Activated CD4-positive, alpha-beta T cell treated with anti-CD3 and anti-CD28 coated beads, Interleukin-2, amount 10 ng/mL, durations not matched to agents 24 days and 14 days (primary cell): ENCODE results near the gene COL6A1. TPM values are rescaled to one million over a fixed set of nuclear protein-coding genes. Genes with fewer than 3 reads are reported as not detected.

Experiments
- DNase-seq: peaks from one replicate; pipeline ENCODE4 v3.0.0; 2022
- H3K27ac Mint-ChIP-seq: one replicate; pipeline ENCODE4 v1.8.0; 2022; ENCODE audit warnings: mild to moderate bottlenecking, mixed read lengths
- H3K27me3 Mint-ChIP-seq: one replicate; pipeline ENCODE4 v1.8.0; 2022; ENCODE audit warnings: mixed read lengths
- H3K36me3 Mint-ChIP-seq: one replicate; pipeline ENCODE4 v1.8.0; 2022; ENCODE audit warnings: low read depth, mild to moderate bottlenecking, mixed read lengths
- H3K4me1 Mint-ChIP-seq: one replicate; pipeline ENCODE4 v1.8.0; 2021; ENCODE audit warnings: mixed read lengths
- H3K4me3 Mint-ChIP-seq: one replicate; pipeline ENCODE4 v1.8.0; 2022; ENCODE audit warnings: mild to moderate bottlenecking, moderate library complexity, mixed read lengths
- H3K9me3 Mint-ChIP-seq: one replicate; pipeline ENCODE4 v1.8.0; 2021; ENCODE audit warnings: mixed read lengths
- intact Hi-C: fragments of 100-400 bp; cut with micrococcal nuclease; formaldehyde crosslinking; loops from one replicate; pipeline ENCODE4 v1.15.1; 2023
- total RNA-seq: library from RNA; stranded (reverse); gene quantifications from 2 replicates; pipeline ENCODE4 v1.2.3, GENCODE V29; 2022

COL6A1 gene
- total RNA-seq, 1 donor from 2014 or later: 0.40 TPM

DNA sequence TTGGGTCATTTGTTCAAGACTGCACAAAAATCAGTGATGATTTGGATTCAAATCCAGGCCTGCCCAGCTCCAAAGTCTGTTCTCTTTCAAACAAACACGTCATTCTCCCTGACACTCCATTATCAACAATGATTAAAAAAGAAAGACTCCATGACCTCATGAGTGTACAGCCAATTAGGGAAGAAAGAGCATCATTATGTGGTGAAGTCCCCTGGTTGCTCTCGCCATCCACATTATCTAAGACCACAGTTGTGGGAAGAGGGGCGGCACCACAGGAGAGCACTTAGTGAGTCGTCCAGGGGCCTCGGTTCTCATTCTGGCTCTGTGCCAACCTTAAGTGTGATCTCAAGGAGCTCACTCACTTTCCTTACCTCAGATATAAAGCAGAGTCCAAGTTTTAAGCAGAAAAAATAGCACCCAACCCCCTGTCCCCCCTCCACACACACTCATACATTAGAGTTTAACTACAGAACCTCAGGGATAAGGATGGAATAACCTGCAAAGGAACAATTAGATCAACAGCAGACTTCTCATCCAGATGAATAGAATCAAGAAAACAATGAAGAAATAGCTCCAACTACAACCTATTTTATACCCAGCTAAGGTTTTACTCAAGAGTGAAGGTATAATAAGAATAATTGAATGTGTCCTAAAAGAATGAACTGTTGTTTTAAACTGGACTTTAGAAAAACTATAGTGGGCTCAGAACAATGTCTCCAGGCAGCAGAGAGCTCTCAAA lies 47.8 kb downstream of the COL6A1 start:
- no peaks in the 10 kb centered on the region for H3K36me3 Mint-ChIP-seq
- H3K27ac Mint-ChIP-seq: no peak overlapping the region
- intact Hi-C loops: no loop called here
- H3K4me1 Mint-ChIP-seq: no peaks in the 10 kb centered on the region
- H3K9me3 Mint-ChIP-seq: peaks cover 9% of the 10 kb centered on the region
- peaks cover 23% of the 10 kb centered on the region for H3K27me3 Mint-ChIP-seq
- H3K4me3 Mint-ChIP-seq: no peak overlapping the region
- DNase-seq: no peak

DNA sequence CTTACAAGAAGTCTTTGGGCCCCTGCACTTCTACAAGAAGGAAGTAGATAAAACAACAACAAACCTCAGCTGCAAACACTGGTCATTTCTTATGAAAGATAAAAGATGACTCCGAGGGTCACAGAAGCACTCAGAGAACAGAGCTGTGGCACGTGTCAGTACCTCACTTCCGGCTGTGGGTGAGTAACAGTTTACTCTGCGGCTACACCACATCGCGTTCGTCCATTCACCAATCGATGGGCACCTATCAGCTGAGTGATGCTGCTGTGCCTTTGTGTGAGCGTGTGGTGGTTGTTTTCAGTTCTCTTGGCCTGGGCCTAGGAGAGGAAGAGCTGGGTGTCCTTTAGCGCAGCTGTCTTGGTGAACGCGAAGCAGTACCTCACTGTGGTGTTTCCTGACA lies 49.9 kb downstream of the COL6A1 start:
- no peak overlapping the region for H3K4me3 Mint-ChIP-seq
- H3K36me3 Mint-ChIP-seq: no peaks in the 10 kb centered on the region
- H3K4me1 Mint-ChIP-seq: no peaks in the 10 kb centered on the region
- intact Hi-C loops: no loop called here
- DNase-seq: no peak
- H3K9me3 Mint-ChIP-seq: peaks cover 9% of the 10 kb centered on the region
- no peak overlapping the region for H3K27ac Mint-ChIP-seq
- H3K27me3 Mint-ChIP-seq: peaks cover 11% of the 10 kb centered on the region

DNA sequence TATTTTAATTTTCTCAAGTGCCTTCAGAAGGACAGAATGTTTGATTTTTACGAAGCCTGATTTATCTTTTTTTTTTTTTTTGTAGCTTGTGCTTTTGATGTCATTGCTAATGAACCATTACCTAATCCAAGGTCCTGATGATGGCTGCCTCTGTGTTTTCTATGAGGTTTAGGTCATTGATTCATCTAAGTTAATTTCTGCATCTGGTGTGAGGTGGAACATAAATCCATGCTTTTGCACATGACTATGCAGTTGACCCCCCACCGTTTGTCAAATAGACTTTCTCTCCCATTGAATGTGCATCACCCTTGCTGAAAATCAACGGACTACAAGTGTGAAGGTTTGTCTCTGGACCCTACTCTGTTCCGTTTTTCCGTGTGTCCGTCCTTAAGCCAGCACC lies 50.5 kb downstream of the COL6A1 start:
- intact Hi-C loops: no loop called here
- H3K27me3 Mint-ChIP-seq: peaks cover 11% of the 10 kb centered on the region
- peaks cover 9% of the 10 kb centered on the region for H3K9me3 Mint-ChIP-seq
- H3K4me3 Mint-ChIP-seq: no peak overlapping the region
- no peaks in the 10 kb centered on the region for H3K36me3 Mint-ChIP-seq
- H3K27ac Mint-ChIP-seq: no peak overlapping the region
- no peak for DNase-seq
- no peaks in the 10 kb centered on the region for H3K4me1 Mint-ChIP-seq

DNA sequence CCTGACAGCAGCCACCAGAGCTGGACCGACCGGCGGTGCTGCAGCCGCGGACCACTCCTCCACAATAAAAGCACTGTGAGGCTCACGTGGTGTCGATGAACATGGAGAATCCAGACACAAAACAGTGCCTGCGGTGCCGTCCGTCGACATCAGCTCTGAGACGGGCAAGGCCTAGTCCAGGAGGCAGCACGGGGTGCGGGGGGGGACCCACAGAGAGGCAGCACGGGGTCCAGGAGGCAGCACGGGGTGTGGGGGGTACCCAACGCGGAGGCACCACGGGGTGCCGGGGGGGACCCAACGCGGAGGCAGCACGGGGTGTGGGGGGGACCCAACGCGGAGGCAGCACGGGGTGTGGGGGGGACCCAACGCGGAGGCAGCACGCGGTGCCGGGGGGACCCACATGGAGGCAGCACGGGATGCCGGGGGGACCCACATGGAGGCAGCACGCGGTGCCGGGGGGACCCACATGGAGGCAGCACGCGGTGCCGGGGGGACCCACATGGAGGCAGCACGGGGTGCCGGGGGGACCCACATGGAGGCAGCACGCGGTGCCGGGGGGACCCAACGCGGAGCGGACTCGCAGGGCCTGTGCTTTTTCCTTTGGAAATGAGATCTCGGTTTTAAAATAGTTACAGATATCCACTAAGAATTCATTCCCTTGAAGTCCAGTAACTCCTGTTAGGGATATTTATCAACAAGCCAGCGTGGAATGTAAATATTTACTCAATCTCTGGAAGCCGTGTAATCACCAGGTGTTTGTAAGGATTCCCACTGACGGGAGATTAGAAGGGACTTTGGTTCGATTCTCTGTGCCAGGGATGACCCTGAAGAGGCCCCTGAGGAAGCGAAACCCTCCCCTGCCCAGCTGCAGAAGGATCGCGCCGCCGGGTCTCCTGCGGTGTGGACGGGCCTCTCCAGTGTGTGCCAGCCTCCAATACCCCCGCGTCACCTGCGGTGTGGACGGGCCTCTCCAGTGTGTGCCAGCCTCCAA lies 52.1 kb downstream of the COL6A1 start:
- Mint-ChIP-seq H3K36me3 (no peaks in the 10 kb centered on the region), H3K4me1 (no peaks in the 10 kb centered on the region), H3K4me3 (no peak overlapping the region), H3K27ac (no peak overlapping the region), H3K9me3 (peaks cover 9% of the 10 kb centered on the region), H3K27me3 (peaks cover 5% of the 10 kb centered on the region)
- intact Hi-C loops: no loop called here
- DNase-seq: no peak

DNA sequence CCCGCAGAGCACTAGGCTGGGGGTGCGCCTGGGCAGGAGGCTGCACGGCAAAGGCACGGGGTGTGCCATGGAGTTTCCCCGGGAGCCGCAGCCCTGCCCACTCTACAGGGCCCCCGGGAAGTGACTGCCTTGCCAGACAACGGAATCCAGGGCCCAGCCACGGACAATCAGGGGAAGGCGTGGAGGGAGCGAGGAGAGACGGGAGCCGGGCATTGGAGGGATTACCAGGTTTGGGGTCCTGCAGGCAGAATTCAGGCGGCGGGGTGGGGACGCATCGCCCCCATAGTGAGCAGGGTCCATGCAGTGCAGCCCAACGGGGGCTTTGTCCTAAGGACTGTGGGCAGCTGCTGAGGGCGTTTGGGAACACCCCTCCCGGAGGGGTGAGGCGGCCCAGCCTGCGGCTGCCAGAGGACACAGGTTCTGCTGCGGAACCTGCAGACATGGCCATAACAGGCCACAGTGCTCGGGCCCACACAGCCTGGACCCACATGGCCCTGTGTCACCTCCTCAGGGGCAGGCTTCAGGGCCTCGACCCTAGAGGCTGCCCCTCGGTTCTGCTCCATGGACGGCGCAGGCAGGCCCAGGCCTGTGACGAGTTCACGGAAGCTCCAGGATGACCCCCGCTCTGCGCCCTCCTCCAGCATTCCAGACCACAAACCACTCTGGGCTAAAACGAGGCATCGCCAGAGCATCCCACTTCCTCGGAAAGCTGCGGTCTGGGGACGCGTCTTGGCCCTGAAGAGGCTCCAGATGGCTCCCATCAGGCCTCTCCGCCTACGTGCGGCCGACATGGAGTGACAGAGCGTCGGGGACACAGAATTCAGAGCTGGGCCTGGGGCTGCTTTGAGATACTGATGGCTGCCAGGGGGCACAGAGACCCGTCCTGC lies 54.5 kb downstream of the COL6A1 start:
- no peak overlapping the region for H3K4me3 Mint-ChIP-seq
- DNase-seq: no peak
- no peak overlapping the region for H3K27ac Mint-ChIP-seq
- no peaks in the 10 kb centered on the region for H3K27me3 Mint-ChIP-seq
- intact Hi-C loops: no loop called here
- H3K4me1 Mint-ChIP-seq: no peaks in the 10 kb centered on the region
- no peaks in the 10 kb centered on the region for H3K36me3 Mint-ChIP-seq
- H3K9me3 Mint-ChIP-seq: no peaks in the 10 kb centered on the region

DNA sequence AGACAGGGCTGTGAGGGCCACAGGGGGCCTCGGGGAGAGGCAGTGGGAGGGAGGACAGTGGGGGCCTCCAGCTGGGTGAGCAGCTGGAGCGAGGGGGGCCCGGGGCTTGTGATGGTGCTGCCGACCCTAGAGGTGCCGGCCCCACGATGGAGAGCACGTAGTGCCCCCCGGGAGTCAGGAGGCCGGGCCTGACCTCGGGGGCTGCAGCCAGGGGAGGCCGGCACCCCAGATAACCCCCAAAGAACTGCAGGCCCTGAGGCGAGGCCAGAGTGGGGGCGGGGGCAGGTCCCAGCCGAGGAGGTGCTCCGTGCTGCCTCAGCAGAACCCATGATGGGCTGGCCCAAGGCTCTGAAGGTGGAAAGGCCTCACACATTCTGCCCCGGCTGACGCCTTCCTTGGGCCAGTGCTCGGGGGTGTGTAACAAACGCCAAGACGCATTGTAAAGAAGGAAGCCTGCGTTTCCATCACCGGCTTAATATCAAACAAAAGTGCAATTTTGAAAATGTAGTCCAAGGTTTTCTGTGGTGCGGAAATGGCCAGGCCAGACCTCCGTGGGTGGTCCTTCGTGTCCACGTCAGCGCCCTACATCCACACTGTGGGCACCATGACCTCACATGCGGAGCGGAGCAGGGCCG lies 55.2 kb downstream of the COL6A1 start:
- H3K36me3 Mint-ChIP-seq: no peaks in the 10 kb centered on the region
- DNase-seq: no peak
- intact Hi-C loops: no loop called here
- H3K9me3 Mint-ChIP-seq: no peaks in the 10 kb centered on the region
- no peaks in the 10 kb centered on the region for H3K4me1 Mint-ChIP-seq
- H3K27ac Mint-ChIP-seq: no peak overlapping the region
- H3K4me3 Mint-ChIP-seq: no peak overlapping the region
- no peaks in the 10 kb centered on the region for H3K27me3 Mint-ChIP-seq

DNA sequence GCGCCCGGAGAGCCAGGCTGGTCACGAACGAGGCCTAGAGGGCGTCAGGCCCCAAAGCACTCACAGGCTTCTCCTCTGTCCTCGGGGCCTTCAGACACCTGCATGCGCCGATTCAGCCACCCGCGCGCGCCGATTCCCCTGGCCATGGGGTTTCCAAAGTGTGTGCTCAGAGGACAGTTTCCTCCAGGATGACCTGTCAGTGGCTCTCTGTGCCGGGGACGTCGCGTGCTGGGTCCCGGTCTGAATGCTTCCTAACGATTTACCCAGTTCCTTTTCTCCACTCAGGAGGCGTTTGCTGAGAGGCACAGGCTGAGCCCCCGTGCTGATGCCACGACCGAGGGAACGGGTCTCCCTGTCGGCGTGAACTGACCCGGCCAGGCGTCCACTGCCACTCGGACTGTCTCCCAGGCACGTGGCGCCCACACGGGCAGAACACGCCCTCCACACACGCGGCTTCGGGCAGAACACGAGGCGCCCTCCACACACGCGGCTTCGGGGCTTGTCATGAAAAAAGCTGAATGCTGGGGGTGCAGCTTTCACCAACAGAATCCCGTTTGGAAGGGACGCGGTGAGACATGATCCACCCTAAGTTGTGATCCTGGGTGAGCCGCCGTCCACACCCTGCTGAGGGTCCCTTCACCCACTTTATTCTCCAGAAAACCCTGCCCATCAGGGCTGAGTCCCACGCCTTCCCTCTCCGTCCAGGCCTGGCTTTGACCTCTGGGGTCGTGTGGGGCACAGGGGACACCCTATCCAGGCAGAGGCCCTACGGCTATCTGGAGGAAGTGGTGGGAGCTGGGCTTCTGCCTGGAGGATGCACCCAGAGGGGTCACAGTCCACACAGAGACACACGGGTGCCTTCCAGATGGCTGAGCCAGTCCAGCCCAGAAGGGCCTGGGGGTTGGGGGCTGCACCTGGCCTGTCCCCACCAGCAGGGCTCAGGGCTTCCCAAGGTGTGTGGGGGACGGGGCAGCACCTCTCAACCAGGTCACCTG lies 56.1 kb downstream of the COL6A1 start:
- no peaks in the 10 kb centered on the region for H3K9me3 Mint-ChIP-seq
- no peak overlapping the region for H3K4me3 Mint-ChIP-seq
- DNase-seq: no peak
- no peaks in the 10 kb centered on the region for H3K36me3 Mint-ChIP-seq
- no peaks in the 10 kb centered on the region for H3K27me3 Mint-ChIP-seq
- H3K27ac Mint-ChIP-seq: no peak overlapping the region
- no peaks in the 10 kb centered on the region for H3K4me1 Mint-ChIP-seq
- intact Hi-C loops: no loop called here

DNA sequence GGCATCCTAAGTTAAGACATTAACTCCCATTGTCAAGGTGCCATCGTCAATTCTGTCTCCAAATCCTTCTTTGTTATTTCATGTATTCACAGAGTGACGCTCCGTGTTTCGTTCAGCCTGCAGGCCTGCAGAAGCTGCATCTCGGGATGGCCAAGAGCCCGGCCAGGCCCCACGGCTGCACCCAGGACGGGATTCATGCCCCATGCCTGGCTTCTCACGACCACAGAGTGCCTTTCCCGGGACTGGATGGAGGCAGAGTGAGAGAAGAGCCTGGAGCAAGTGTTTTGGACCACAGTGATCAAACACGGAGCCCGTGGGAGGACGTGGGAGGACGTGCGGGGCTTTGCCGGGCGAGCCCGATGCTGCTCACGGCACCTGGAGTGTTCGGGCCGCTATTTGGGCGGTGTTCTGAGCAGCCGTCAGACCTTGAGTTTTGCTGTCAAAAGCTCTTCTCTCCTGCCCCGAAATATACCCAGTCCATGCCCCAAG lies 56.8 kb downstream of the COL6A1 start:
- Mint-ChIP-seq H3K4me1 (no peaks in the 10 kb centered on the region), H3K4me3 (no peak overlapping the region), H3K9me3 (no peaks in the 10 kb centered on the region), H3K36me3 (no peaks in the 10 kb centered on the region), H3K27me3 (no peaks in the 10 kb centered on the region), H3K27ac (no peak overlapping the region)
- DNase-seq: no peak
- intact Hi-C loops: no loop called here

DNA sequence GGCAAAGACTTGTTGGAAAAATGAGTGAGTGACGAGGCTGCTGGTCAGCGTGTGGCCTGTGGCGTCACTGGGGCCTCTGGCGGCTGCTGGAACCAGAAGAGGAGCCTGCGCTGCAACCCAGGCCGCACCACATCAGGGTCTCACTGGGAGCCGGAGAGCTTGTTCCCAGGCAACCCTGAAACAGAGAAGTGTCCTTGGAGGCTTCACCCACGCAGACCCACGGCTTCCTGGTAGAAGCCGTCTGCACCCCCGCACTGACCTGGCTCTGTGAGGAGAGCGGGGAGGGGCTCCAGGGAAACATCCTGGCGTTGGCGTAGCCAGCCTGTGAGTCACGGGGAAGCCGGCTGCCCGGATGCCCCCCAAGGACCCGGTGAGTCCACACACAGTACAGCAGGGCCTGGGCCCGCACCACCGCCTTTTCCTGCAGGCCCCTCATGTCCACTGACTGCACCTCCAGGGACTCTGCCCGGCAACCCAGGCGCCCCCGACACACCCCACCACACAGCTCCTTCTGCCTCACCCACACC lies 57.4 kb downstream of the COL6A1 start:
- Mint-ChIP-seq H3K27ac (no peak overlapping the region), H3K9me3 (no peaks in the 10 kb centered on the region), H3K36me3 (no peaks in the 10 kb centered on the region), H3K4me1 (no peaks in the 10 kb centered on the region), H3K27me3 (no peaks in the 10 kb centered on the region), H3K4me3 (no peak overlapping the region)
- DNase-seq: no peak
- intact Hi-C loops: no loop called here

DNA sequence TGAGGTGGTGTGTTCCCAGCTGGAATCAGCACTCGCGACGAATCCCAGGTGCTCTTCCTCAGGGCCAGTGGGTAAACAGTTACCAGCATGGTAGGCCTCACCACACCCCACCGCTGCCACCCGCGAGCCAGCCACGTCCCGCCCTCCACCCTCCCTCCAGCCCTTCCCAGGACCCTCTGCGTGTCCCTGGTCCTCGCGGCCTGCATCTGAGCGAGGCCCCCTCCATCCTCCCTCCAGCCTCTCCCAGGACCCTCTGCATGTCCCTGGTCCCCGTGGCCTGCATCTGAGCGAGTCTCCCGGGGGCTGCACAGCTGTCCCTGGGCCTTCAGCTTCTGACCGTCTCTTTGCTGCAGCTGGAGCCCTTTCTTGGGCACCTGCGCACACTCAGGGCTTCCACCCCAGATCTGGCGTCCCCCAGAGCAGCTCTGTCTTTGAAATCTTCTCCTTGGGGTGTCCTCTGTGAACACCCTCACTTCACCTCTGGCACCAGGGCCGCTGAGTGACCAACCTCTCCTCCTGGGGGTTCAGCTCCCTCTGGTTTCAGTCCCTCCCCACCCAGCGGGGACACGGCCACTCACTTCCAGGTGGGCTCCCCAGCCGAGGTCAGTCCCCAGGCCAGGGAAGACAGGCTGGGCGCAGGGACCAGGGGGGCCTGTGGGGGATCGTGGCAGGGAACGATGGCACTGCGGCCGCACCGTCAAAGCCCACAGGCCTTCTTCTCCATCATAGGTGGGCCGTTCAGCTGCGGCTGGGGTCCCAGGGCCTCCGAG lies 58.5 kb downstream of the COL6A1 start:
- intact Hi-C loops: no loop called here
- Mint-ChIP-seq H3K27me3 (no peaks in the 10 kb centered on the region), H3K9me3 (no peaks in the 10 kb centered on the region), H3K4me1 (no peaks in the 10 kb centered on the region), H3K27ac (no peak overlapping the region), H3K4me3 (no peak overlapping the region), H3K36me3 (no peaks in the 10 kb centered on the region)
- DNase-seq: no peak

DNA sequence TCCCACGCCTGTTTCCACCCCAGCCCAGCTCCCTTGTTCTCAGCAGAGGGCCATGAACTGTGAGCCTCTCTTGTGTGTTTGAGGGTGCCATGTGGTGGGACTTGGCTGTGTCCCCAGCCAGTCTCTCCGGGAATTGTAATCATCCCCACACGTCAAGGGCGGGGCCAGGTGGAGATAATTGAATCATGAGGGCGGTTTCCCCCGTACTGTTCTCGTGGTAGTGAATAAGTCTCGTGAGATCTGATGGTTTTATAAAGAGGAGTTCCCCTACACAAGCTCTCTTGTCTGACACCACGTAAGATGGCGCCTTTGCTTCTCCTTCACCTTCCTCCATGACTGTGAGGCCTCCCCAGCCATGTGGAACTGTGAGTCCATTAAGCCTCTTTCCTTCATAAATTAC lies 59.1 kb downstream of the COL6A1 start:
- no peaks in the 10 kb centered on the region for H3K9me3 Mint-ChIP-seq
- no peaks in the 10 kb centered on the region for H3K27me3 Mint-ChIP-seq
- H3K4me3 Mint-ChIP-seq: no peak overlapping the region
- H3K36me3 Mint-ChIP-seq: no peaks in the 10 kb centered on the region
- H3K27ac Mint-ChIP-seq: no peak overlapping the region
- DNase-seq: no peak
- no peaks in the 10 kb centered on the region for H3K4me1 Mint-ChIP-seq
- intact Hi-C loops: no loop called here

DNA sequence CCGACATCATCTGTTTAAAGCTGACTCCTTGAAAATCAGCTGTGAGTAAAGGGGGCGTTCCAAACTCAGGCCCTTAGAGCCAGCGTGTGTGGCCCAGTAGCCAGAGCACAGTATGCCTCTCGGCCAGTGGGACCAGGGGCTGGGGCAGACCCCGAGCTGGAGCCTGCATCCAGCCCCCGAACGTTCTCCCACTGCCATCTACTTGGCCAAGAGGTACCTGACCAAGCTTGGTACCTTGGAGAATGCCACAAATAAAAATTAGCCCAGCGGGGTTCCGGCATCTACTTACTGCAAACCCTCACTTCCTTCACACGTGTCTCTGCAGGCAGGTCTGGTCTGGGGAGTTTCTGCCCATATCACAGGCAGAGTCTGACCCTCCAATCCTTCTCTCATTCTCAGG lies 59.6 kb downstream of the COL6A1 start:
- H3K27me3 Mint-ChIP-seq: no peaks in the 10 kb centered on the region
- no peak overlapping the region for H3K4me3 Mint-ChIP-seq
- intact Hi-C loops: no loop called here
- no peak for DNase-seq
- no peaks in the 10 kb centered on the region for H3K9me3 Mint-ChIP-seq
- H3K27ac Mint-ChIP-seq: no peak overlapping the region
- no peaks in the 10 kb centered on the region for H3K36me3 Mint-ChIP-seq
- H3K4me1 Mint-ChIP-seq: no peaks in the 10 kb centered on the region
